GM18951 (cell line): ENCODE measurements around the gene INPP5A.
"Not testable (repeated sequence)": the region's sequence is repeated elsewhere in the genome, so short reads cannot be mapped to it uniquely, and the experiment has no call there.

ENCODE experiments used
- POLR2A ChIP-seq: IDR thresholded peaks from 4 replicates; pipeline ENCODE4 v1.6.1; 2011; ENCODE audit warnings: mild to moderate bottlenecking; ENCODE audit not compliant: insufficient read length, insufficient read depth; ENCODE audit errors: extremely low read depth
- in situ Hi-C: fragments of 300-500 bp; cut with MboI; formaldehyde crosslinking; loops from one replicate; pipeline ENCODE4 v1.12.0; 2022; ENCODE audit warnings: low sequenced_read_pairs, mixed read lengths, inconsistent platforms; ENCODE audit not compliant: unreplicated experiment

INPP5A gene

GRCh38 chr10:132566892-132567291 is 29.3 kb downstream of the INPP5A start:
- in situ Hi-C loops: no loop called here
- TF ChIP-seq POLR2A: no peak

- no peak for TF ChIP-seq POLR2A
- in situ Hi-C loops: no loop called here
These were observed 32.7 kb downstream of the INPP5A start for GRCh38 chr10:132570265-132570664.

GRCh38 chr10:132570771-132571649 is 33.4 kb downstream of the INPP5A start:
- TF ChIP-seq POLR2A: peak; percentile 14
- in situ Hi-C loops: no loop called here

- peak; percentile 44 for TF ChIP-seq POLR2A
- in situ Hi-C loops: no loop called here
These were observed 34.3 kb downstream of the INPP5A start for GRCh38 chr10:132571650-132572544.

- no peak for TF ChIP-seq POLR2A
- in situ Hi-C loops: no loop called here
These were observed 35.0 kb downstream of the INPP5A start for GRCh38 chr10:132572545-132572937.

- in situ Hi-C loops: not testable (repeated sequence)
These were observed 35.4 kb downstream of the INPP5A start for GRCh38 chr10:132572946-132573345.

GRCh38 chr10:132574288-132574687 is 36.7 kb downstream of the INPP5A start:
- in situ Hi-C loops: no loop called here
- no peak for TF ChIP-seq POLR2A

- no peak for TF ChIP-seq POLR2A
- in situ Hi-C loops: no loop called here
These were observed 37.3 kb downstream of the INPP5A start for GRCh38 chr10:132574783-132575319.

GRCh38 chr10:132575320-132576201 is 38.0 kb downstream of the INPP5A start:
- no peak for TF ChIP-seq POLR2A
- in situ Hi-C loops: no loop called here

GRCh38 chr10:132576671-132577349 is 39.2 kb downstream of the INPP5A start:
- in situ Hi-C loops: no loop called here
- TF ChIP-seq POLR2A: no peak

- in situ Hi-C loops: no loop called here
- TF ChIP-seq POLR2A: no peak
These were observed 39.9 kb downstream of the INPP5A start for GRCh38 chr10:132577350-132578003.
